ENCODE measurements around the gene EYA2.
"Not testable (repeated sequence)": the region's sequence is repeated elsewhere in the genome, so short reads cannot be mapped to it uniquely, and the experiment has no call there.

DNA sequence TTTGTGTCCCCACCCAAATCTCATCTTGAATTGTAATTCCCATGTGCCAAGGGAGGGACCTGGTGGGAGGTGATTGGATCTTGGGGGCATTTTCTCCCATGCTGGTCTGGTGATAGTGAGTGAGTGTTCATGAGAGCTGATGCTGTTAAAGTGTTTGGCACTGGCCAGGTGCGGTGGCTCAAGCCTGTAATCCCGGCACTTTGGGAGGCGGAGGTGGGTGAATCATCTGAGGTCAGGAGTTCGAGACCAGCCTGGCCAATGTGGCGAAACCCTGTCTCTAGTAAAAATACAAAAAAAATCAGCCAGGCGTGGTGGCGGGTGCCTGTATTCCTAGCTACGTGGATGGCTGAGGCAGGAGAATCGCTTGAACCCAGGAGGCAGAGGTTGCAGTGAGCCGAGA lies 37.8 kb downstream of the EYA2 start:
- TF ChIP-seq, protein P1, sequence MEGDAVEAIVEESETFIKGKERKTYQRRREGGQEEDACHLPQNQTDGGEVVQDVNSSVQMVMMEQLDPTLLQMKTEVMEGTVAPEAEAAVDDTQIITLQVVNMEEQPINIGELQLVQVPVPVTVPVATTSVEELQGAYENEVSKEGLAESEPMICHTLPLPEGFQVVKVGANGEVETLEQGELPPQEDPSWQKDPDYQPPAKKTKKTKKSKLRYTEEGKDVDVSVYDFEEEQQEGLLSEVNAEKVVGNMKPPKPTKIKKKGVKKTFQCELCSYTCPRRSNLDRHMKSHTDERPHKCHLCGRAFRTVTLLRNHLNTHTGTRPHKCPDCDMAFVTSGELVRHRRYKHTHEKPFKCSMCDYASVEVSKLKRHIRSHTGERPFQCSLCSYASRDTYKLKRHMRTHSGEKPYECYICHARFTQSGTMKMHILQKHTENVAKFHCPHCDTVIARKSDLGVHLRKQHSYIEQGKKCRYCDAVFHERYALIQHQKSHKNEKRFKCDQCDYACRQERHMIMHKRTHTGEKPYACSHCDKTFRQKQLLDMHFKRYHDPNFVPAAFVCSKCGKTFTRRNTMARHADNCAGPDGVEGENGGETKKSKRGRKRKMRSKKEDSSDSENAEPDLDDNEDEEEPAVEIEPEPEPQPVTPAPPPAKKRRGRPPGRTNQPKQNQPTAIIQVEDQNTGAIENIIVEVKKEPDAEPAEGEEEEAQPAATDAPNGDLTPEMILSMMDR (IDR thresholded peaks at IDR 0.05), result not testable (repeated sequence)
- not testable (repeated sequence) for TF ChIP-seq EZH2 (IDR thresholded peaks at IDR 0.05)
